Memory B cell (primary cell): ENCODE results near the gene AQP10.
"Not testable (repeated sequence)": the region's sequence is repeated elsewhere in the genome, so short reads cannot be mapped to it uniquely, and the experiment has no call there.

Source experiments
- ATAC-seq: fragments of 150-1000 bp; cut with Tn5 transposase; 2 replicates; pipeline ENCODE4 v1.10.0; 2021; ENCODE audit warnings: low read depth, mild to moderate bottlenecking, moderate library complexity
- DNase-seq, 2 donors: peaks; one replicate each; pipeline ENCODE4 v3.0.0; 2022; ENCODE audit warnings: low spot score in 2 of 2
- H3K27ac Mint-ChIP-seq: one replicate; pipeline ENCODE4 v1.8.0; 2022; ENCODE audit warnings: mild to moderate bottlenecking, moderate library complexity, mixed read lengths
- H3K27me3 Mint-ChIP-seq: one replicate; pipeline ENCODE4 v1.8.0; 2022; ENCODE audit warnings: mixed read lengths
- H3K36me3 Mint-ChIP-seq: one replicate; pipeline ENCODE4 v1.8.0; 2022; ENCODE audit warnings: mild to moderate bottlenecking, mixed read lengths
- H3K4me1 Mint-ChIP-seq: one replicate; pipeline ENCODE4 v1.8.0; 2022; ENCODE audit warnings: mixed read lengths
- H3K4me3 Mint-ChIP-seq: one replicate; pipeline ENCODE4 v1.8.0; 2022; ENCODE audit warnings: mild to moderate bottlenecking, moderate library complexity, mixed read lengths
- H3K9me3 Mint-ChIP-seq: one replicate; pipeline ENCODE4 v1.8.0; 2022; ENCODE audit warnings: mixed read lengths

Gene AQP10

DNA sequence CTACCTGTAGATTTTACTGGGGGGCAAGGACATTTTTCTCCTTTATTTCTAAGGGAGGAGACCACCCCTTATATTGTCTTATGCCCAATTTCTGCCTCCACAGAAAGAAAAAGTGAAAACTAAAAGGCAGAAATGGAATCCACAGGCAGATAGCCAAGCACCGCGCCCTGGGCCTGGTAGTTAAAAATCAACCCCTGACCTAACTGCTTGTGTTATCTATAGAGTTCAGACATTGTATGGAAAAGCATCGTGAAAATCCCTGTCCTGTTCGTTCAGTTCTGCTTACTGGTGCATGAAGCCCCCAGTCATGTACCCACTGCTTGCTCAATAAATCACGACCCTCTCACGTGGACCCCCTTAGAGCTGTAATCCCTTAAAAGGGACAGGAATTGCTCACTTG is 50.5 kb downstream of the AQP10 start:
- Mint-ChIP-seq H3K36me3 (no peaks in the 10 kb centered on the region), H3K4me1 (no peaks in the 10 kb centered on the region), H3K4me3 (no peak overlapping the region), H3K9me3 (no peaks in the 10 kb centered on the region), H3K27ac (no peak overlapping the region), H3K27me3 (no peaks in the 10 kb centered on the region)
- DNase-seq (no peak), ATAC-seq (no peak)

DNA sequence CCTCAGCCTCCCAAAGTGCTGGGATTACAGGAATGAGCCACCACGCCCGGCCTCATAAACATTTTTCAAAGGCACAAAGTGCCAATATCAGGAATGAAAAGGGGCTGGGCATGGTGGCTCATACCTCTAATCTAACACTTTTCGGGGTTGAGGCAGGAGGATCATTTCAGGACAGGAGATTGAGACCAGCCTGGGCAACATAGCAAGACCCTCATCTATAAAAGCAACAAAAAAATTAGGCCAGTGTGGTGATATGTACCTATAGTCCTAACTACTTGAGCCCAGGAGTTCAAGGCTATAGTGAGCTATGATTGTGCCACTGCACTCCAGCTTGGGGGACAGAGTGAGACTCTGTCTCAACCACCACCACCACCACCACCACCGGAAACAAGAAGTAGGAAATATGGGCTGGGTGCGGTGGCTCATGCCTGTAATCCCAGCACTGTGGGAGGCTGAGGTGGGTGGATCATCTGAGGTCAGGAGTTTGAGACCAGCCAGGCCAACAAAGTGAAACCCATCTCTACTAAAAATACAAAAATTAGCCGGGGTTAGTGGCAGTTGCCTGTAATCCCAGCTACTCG is 53.0 kb downstream of the AQP10 start:
- H3K4me1 Mint-ChIP-seq, H3K4me3 Mint-ChIP-seq, DNase-seq, H3K9me3 Mint-ChIP-seq, ATAC-seq, H3K27ac Mint-ChIP-seq, H3K36me3 Mint-ChIP-seq, H3K27me3 Mint-ChIP-seq: not testable (repeated sequence)
